Stimulated activated naive CD4-positive, alpha-beta T cell treated with Interleukin-2 at 50 U/mL for 16 hours (primary cell): ENCODE measurements around the gene CENPB.
A peak's percentile ranks its signal among the peaks of the same experiment; 100 is the strongest.

ENCODE experiments used
- DNase-seq: peaks from one replicate; lab custom pipeline; 2025; lab: John Stamatoyannopoulos, UW

CENPB gene

DNA sequence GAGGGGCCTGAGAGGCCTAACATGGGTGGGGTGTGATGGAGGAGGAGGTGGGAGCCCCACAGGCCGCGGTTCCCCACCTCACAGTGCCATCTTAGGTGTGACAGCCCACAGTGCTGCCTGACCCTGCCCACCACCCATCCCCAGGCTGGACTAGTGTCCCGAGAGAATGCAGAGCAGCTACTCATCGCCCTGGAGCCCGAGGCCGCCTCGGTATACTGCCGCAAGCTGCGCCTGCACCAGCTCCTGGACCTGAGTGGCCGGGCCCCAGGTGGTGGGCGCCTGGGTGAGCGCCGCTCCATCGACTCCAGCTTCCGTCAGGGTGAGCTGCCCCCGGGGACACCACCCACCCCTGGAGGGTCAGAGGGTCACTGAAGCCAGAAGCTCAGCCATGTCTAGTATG lies 38.5 kb downstream of the CENPB start:
- DNase-seq: no peak

DNA sequence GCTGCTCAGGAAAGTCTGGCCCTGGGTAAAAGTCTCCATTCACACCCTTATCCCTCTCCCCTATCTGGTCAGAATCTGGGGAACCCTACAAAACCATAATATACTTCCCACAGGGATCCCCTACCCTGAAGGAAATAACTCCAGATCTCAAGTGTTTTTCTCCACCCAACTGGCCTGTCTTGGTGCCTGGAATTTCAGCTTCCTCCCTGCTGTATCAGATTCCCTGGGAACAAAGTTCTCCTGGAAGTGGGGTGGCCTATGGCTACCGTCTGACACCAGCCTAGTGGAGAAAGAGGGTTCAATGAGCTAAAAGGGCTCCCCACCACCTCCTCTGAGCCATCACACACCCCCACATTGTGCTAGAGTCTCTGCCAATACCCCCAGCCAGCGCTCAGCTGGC lies 39.1 kb downstream of the CENPB start:
- DNase-seq: no peak

DNA sequence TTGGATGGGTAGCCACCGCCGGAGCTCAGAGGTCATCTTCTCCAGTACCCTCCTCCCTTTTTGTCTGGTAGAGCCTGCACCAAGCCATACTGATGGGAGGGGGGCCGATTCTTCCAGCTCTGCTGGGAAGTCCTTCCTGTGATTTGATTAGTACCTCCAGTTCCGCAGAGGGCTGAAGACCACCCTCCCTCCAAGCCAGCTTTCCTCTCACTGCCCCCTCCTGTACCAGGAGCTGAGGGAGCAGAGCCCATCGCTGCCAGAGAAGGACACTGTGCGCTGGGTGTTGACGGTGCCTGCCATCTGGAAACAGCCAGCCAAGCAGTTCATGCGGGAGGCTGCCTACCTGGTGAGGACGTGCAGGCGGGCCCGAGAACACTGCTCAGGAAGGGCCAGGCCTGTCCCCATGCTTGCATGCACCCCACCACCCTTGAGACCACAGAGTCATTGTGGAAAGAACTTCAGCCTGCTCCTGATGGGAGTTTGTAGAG lies 40.8 kb downstream of the CENPB start:
- no peak for DNase-seq

DNA sequence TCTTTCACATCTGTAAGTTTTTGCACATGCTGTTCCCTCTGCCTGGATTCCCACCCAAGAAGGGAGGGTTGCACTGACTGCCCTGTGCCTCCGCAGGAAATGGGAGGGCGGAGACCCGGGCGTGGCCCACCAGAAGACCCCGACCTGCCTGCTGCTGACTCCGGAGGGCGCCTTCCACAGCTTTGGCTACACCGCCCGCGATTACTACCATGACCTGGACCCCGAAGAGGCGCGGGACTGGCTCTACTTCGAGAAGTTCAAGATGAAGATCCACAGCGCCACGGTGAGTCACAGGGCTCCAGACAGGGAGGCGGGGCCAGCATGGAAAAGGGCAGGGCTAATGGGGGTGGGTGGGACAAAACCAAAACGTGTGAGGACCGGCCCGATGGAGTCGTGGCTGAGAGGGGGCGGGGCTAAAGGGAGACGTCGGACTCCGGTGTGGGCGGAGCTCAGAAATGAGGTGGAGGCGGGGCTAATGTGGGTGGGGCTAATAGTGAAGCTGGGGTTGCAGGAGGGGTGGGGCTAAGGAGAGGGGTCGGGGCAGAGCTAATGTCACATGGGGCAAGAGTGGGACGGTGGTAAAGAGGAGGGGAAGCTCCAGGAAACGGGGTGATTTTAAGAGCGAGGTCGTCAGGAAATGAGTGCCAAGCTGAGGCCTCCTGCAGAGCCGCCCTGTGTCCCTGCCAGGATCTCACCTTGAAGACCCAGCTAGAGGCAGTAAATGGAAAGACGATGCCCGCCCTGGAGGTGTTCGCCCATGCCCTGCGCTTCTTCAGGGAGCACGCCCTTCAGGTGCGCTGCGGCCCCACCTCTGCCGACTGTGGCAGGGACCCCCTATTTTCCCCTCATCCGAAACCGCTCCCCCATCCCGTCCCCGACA lies 41.5 kb downstream of the CENPB start:
- peak; percentile 74 for DNase-seq

DNA sequence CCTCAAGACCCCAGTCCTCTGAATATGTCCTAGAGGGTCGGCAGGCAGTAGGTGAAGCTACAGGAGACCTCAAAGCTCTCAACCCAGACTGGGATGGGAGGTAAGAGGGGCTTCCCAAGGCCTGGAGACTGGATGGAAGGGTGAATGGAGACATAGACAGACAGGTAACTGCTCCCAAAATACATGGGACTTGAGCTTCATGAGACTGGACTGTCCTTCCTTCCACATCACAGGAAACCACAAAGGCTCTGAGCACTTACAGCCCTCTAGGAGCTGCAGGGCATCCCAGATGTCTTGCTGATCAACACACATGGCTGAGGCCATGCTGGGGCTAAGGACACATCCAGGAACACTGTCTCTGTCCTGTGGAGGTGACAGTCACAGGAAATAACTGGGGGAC lies 42.5 kb downstream of the CENPB start:
- DNase-seq: no peak

DNA sequence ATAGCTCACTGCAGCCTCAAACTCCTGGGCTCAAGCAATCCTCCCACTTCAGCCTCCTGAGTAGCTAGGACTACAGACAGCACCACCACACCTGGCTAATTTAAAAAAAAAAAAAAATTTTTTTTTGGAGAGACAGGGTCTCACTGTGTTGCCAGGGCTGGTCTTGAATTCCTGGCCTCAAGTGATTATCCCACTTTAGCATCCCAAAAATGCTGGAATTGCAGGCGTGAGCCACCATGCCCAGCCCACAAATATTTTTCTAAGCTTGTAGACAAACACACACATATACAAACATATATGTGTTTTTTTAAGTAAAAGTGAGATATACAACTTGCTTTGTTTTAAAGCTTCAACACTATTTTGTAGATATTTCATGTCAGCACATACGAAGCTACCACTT lies 43.3 kb downstream of the CENPB start:
- DNase-seq: no peak

DNA sequence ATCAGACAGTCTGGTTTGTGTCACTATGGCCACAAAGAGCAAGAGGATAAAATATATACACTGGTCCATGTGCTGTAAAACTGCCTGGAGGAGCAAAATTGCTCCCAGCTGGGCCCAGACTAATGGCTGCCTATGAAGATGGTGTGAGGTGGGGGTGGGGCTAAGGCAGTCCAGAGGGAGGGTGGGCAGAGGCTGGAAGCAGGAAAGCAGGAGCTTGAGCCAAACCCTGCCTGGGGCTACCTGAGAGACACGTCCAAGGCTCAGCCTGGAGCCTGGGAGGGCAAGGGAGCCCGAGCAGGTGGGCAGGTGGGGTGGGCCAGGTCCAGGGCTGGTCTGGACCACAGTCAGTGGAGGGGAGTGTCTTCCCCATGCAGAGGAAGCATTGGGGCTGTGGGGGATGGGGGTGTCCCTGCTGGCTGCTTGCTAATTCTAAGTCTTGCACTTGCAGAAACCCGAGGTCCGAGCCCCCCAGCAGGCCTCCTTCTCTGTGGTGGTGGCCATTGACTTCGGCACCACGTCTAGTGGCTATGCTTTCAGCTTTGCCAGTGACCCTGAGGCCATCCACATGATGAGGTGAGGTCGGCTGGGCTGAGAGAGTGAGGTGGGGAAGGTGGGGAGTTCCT lies 44.6 kb downstream of the CENPB start:
- DNase-seq: no peak

DNA sequence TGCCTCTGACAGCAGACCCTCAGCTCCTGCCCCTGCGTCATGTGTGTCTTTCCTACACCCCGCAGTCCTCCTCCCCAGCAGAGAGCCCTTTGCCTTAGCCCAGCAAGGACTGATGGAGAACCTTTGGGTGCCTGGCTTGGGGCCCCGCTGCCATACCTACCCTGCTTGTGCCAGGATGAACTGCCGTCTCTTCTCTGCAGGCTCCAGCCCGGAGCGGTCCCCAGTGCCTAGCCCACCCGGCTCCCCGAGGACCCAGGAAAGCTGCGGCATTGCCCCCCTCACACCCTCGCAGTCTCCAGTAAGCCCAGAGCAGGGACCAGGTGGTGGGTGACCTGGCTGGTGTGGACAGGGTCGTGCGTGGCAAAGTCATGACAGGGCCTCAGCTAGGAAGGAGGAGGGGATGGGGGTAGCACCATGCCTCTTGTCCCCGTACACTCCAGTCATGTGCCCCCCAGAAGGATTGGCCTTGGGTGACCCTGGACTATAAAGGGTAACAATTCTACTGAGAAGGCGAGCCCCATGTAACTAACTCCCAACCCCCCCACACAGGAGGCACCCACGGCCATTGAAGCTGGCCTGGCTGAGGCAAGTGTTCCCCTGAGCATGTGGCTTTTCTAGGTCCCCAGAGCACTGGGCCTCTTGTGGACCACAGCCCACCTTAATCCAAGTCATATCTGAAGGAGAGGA lies 45.8 kb downstream of the CENPB start:
- no peak for DNase-seq

DNA sequence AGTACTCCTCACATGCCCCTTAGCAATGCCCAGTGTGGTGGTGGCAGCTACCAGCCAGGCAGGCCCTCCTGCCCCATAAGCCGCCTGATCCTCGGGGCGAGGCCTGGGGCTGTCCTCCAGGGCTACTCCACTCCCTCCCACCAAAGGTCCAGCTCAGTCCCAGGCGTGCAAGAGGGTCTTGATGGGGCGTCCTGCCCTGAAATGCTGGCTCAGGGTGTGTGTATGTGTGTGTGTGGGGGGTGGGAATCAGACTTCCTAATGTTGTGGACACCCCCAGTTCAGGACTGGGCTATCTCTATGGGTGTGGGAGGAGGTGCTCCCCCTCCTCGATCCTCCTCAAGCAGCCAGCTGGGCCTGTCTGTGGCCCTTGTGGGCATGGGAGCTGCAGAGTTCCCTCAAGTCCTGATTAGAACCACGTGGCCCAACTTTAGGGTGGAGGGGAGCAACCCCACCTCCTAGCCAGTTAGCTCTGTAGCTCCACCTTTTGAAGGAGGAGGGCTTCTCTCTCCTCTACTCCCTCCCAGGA lies 46.6 kb downstream of the CENPB start:
- DNase-seq: no peak

DNA sequence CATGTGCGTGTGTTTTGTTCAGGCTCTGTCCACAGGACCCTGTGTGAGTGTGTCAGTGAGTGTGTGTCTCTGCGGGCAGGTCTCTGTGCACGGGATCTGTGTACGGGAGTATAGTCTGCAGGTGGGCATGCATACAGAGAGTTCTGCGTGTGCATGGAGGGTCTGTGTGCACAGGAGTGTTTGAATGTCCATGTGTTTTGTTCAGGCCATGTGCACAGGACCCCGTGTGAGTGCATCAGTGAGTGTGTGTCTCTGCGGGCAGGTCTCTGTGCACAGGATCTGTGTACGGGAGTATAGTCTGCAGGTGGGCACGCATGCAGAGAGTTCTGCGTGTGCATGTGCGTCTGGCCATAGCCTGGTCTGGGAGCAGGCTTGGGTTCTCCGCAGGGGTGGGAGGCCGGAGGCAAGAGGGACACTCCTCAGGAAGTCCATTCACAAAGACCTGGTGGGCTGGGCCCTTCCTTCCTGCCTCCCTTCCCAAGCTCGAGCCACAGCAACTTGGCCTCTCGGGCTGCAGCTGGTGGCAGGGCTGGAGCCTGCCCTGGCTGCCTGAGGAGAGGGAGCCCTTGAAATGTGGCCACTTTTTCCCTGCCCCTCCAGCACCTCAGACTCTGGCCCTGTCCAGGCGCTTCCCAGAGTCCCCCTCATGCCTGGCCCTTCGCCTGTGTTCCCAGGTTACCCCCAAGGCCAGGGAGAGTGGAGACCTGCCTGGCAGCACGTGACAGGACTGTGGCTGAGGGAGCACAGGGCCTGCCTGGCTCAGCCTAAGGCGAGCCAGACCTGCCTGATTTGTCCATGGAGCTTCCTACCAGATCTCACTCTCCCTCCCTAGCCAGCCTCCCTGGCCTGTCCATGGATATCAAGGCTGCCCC lies 47.2 kb downstream of the CENPB start:
- DNase-seq: no peak

DNA sequence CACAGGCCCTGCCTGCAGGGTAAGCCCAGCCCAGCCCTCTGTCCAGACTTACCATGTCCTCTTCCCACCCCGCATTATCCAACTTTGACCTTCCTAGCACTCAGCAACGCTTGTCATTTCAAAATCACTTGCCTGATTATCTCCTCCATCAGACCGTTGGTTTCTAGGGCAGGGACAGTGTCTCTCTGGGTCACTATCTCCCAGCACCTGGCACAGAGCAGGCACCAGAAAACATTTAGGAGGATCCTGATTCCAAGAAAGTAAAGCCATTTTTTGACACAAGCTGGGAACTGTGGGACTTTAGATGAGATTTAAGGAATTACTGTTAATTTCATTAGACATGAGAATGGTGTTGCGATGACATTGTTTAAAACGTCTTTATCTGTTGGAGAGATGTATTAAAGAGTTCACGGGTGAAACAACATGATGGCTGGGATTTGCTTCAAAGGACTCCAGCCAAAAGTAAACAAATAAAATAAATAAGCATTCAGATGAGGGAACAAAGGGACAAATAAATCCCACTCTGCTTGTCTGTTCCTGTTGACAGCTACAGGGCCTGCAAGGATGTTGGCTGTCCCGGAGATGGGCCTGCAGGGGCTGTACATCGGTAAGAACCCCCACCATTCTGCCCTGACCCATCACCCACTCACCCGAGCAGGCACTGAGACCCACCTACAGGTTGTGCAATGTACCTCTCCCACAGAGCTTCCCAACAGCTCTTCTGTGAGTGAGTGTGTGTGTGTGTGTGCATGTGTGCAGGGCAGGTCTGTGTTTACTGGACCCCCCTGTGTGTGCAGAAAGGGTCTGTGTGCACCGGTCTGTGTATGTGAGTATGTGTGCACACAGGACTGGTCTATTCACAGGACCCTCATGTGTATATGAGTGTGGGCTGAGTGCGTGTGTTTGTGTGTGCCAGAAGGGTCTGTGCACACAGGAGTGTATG lies 48.2 kb downstream of the CENPB start:
- no peak for DNase-seq

DNA sequence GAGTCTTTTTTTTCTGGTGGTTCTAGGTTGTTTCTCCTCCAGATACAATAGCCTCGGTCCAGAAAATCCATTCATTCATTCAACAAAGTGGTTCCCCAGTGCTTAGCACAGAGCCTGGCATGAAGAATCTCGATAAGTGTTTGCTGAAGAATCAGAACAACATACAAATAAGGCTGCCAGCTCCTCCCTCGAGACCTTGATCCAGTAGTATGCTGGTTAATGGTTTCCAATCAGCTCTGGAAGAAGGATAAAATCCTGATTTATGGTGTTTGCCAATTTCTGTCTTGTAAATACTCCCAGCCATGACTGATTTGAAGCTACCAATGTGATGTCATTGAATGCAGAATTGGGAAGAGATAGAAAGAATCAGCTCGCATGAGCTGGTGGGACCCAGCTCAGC lies 50.8 kb downstream of the CENPB start:
- no peak for DNase-seq

DNA sequence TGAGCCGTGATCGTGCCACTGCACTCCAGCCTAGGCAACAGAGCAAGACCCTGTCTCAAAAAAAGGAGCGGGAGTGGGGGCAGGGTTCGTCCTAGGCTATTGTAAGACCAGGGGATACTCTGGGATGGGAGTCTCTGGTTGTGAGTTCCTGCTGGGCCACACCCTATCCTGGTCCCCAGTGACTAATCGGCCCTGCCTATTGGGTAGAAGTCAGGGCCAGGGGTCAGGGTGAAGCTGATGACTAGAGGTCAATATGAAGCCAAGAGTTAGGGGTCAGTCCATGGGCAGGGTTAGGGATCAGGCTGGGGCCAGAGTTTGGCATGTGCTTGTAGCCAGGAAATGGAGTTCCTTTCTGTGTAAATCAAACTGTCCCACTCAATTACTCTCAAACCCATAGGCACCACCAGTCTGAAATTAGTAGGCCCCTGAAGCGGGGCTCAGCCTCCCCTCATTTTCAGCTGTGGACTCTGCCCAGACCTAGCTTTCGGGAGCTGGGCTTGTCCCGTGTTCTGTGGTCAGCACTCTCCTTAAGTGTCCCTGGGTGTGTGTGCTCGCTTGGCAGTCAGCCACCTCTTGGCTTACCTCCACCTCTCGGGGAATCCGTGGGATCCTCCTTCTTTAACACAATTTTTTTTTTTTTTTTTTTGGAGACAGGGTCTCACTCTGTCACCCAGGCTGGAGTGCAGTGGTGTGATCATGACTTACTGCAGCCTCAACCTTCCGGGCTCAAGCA lies 52.3 kb downstream of the CENPB start:
- DNase-seq: no peak
